ENCODE data around the gene PPP1R3F.

PPP1R3F gene

GRCh38 chrX:49269767-49270248 lies at the start of gene PPP1R3F:
Gene PPP1R3F (plus strand): TSS chrX:49269793. CDS start chrX:49269870, 77 bp downstream.
- DNase-seq (ENCODE audit: low read depth): no peak

GRCh38 chrX:49220100-49220499 lies 49.5 kb upstream of the PPP1R3F start:
- DNase-seq (ENCODE audit: low read depth): no peak

- DNase-seq (ENCODE audit: low read depth): no peak
Observed at GRCh38 chrX:49221868-49222267, 47.7 kb upstream of the PPP1R3F start.

- DNase-seq (ENCODE audit: low read depth): no peak
Observed at GRCh38 chrX:49225858-49226257, 43.7 kb upstream of the PPP1R3F start.

GRCh38 chrX:49226946-49227345 lies 42.6 kb upstream of the PPP1R3F start:
- DNase-seq (ENCODE audit: low read depth): no peak

- DNase-seq (ENCODE audit: low read depth): no peak
Observed at GRCh38 chrX:49227726-49228125, 41.9 kb upstream of the PPP1R3F start.

GRCh38 chrX:49228185-49228584 lies 41.4 kb upstream of the PPP1R3F start:
- DNase-seq (ENCODE audit: low read depth): no peak

GRCh38 chrX:49230500-49231232 lies 38.9 kb upstream of the PPP1R3F start:
- DNase-seq (ENCODE audit: low read depth): no peak

- DNase-seq (ENCODE audit: low read depth): no peak
Observed at GRCh38 chrX:49231333-49232000, 38.1 kb upstream of the PPP1R3F start.

- no peak for DNase-seq (ENCODE audit: low read depth)
Observed at GRCh38 chrX:49232525-49232924, 37.1 kb upstream of the PPP1R3F start.

- DNase-seq (ENCODE audit: low read depth): no peak
Observed at GRCh38 chrX:49233176-49233575, 36.4 kb upstream of the PPP1R3F start, which contains the start of gene CACNA1F. Gene CACNA1F (minus strand): TSS chrX:49233340. CDS start chrX:49233309, 31 bp downstream.

- no peak for DNase-seq (ENCODE audit: low read depth)
Observed at GRCh38 chrX:49233887-49234555, 35.6 kb upstream of the PPP1R3F start.

GRCh38 chrX:49237060-49237459 lies 32.5 kb upstream of the PPP1R3F start:
- DNase-seq (ENCODE audit: low read depth): no peak

GRCh38 chrX:49238735-49239134 lies 30.9 kb upstream of the PPP1R3F start:
- DNase-seq (ENCODE audit: low read depth): no peak

- DNase-seq (ENCODE audit: low read depth): no peak
Observed at GRCh38 chrX:49242545-49243066, 27.0 kb upstream of the PPP1R3F start.

- no peak for DNase-seq (ENCODE audit: low read depth)
Observed at GRCh38 chrX:49243166-49243565, 26.4 kb upstream of the PPP1R3F start.

GRCh38 chrX:49244207-49244606 lies 25.4 kb upstream of the PPP1R3F start:
- no peak for DNase-seq (ENCODE audit: low read depth)

GRCh38 chrX:49246541-49246940 lies 23.1 kb upstream of the PPP1R3F start:
- no peak for DNase-seq (ENCODE audit: low read depth)

- no peak for DNase-seq (ENCODE audit: low read depth)
Observed at GRCh38 chrX:49247346-49247745, 22.2 kb upstream of the PPP1R3F start.

GRCh38 chrX:49247916-49248811 lies 21.4 kb upstream of the PPP1R3F start:
- DNase-seq (ENCODE audit: low read depth): no peak

GRCh38 chrX:49249071-49249470 lies 20.5 kb upstream of the PPP1R3F start:
- DNase-seq (ENCODE audit: low read depth): no peak

GRCh38 chrX:49249616-49250015 lies 20.0 kb upstream of the PPP1R3F start:
- no peak for DNase-seq (ENCODE audit: low read depth)
